ENCODE results near the gene PLEKHM1.
"Not testable (repeated sequence)": the region's sequence is repeated elsewhere in the genome, so short reads cannot be mapped to it uniquely, and the experiment has no call there.

- TF ChIP-seq CTCF (IDR thresholded peaks at IDR 0.05; ENCODE audit: low read depth, low read length, poor library complexity, severe bottlenecking); EZH2phosphoT487 (IDR thresholded peaks at IDR 0.05; ENCODE audit: borderline replicate concordance, low read length): not testable (repeated sequence)
These were observed at the start of gene PLEKHM1 for GRCh38 chr17:45490615-45491433.

All from DOHH2 (cell line).